ENCODE data around the gene UBE2J2.

UBE2J2 gene

DNA sequence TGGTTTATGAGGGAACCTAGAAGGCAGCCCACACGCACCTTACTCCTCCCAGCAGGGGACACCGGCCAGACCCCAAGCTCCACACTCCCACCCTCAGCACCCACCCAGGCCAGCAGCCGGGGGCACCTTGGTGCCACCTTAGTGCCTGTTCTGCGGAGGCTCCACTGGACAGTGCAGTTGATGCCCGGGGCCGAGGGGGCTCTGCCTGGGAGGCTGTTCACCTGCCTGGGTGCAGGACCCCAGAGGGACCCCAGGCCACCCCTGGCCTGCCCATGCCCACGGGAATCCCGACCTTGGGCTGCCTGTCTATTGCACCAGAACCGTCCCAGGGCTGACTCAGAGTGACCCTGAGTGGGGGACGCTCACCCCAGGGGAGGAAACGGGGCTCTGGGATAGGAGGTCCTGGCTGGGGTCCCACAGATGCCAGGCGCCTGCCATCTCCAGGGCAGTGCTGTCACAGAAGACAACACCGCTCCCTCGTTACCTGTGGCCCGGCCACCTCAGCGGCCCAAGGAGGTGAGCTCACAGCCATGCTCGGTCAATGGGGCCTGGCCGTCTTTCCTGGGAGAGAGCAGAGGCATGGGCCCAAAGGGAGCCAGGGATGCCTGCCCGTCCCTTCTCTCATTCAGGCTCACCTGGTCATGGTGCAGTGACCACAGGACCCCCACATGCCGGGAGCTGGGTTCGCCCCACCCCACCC lies 7.3 kb upstream of the UBE2J2 start:
- DNase-seq = no peak

DNA sequence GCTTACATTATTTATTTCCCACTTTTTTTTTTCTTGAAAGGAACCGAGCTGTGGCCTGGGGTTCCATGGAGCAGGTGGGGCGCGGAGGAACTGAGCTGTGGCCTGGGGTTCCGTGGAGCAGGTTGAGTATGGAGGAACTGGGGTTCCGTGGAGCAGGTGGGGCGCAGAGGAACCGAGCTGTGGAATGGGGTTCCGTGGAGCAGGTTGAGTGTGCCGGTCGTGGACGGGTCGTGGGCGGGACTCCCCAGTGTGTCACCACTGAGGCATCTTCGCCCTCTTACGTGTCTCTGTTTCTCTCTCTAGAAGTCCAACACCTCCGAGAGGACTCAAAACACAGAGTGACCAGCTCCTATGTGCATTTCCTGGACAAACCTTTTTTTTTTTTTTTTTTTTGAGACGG lies 5.4 kb upstream of the UBE2J2 start:
- DNase-seq = no peak

DNA sequence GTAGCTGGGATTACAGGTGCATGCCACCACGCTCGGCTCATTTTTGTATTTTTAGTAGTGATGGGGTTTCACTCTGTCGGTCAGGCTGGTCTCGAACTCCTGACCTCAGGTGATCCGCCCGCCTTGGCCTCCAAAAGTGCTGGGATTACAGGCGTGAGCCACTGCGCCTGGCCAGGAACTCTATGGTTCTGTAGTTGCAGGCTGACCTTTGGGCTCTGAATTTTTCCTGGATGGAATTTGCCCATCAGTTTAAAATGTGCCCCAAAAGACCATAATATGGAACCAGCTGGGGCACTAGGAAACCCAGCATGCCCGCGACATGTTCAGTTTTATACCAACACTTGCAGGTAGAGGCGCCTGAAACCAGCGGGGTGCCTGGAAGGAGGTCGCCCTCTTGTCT lies 5.0 kb upstream of the UBE2J2 start:
- no peak for DNase-seq

DNA sequence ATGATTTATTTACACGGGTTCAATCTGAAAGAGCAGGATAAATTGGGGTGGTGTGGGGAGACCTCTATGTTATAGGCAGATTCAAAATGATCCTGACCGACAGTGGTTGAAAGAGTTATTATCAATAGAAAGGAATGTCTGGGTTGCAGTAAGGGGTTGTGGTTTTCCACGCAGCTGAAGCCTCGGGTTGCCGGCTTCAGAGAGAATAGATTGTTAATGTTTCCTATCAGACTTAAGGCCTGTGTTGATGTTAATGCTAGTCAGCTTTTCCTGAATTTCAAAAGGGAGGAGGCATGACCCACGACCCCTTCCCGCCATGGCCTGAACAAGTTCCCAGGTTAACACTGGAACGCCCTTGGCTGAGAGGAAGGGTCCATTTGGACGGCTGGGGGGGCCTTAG lies 2.2 kb upstream of the UBE2J2 start:
- no peak for DNase-seq

DNA sequence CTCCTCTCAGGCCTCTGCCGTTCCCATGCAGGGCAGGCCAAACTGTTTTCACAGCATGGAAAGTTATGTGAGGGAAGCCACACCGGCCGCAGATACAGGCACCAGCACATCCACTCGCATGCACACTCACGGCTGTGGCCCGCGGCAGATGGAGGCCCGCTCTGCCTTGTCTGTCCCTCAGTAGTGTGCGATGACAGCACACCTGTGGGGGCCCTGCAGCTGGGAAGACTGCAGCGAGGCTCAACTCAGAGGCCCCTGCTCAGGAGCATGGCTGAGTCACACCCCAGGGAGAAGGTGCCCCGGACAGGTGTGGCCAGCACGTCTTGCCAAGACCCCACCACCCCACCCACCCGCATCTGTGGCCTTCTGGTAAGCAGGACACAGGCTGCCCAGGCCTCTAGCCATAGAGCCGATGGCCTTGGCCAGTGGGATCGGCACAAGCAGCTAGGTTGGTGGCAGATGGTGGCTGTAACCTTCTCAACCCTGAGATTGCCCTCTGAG lies 1.3 kb upstream of the UBE2J2 start:
- DNase-seq = no peak

DNA sequence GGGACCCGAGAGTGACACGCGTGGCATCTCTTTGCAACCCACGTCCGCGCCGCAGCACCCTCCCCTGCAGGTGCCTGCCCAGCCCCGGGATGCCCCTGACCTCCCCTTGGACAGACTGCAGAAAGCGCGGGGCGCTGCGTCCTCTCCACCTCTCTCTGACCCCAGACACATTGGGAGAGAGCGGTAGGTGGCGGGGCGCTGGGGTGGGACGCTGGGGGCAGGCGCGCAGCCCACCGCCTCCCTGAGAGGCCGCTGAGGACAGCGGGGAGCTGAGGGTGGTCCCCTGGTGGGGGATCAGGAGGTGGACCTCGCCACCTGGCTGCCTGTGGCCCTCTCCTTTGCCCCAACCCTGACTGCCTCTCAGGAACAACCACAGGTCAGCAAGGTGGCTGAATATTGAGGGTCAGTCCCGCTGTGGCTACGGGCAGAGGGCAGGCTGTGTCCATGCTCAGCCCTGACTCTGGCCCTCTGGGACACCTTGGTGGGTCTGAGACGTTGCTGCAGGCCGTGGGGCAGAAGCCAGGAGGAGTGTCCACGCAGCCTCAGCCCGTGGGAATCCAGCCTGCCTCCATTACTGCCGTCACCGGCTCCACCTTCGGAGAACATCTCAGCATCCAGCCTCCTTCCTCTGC lies 761 bp upstream of the UBE2J2 start:
- no peak for DNase-seq

DNA sequence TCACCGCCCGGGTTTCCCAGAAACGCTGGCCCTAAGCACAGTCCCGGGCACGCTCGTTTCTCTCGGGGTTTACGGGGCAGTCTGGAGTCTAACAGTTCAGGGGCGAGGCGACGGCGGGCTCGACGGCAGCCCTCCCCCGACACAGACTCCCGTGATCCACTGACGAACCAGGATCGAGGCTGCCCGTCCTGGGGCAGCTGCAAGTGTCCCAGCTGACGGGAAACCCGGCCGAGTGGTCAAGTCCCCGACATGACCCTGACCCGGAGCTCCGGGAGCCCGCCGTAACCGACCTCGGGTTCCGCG lies 494 bp downstream of the UBE2J2 start:
- no peak for DNase-seq

DNA sequence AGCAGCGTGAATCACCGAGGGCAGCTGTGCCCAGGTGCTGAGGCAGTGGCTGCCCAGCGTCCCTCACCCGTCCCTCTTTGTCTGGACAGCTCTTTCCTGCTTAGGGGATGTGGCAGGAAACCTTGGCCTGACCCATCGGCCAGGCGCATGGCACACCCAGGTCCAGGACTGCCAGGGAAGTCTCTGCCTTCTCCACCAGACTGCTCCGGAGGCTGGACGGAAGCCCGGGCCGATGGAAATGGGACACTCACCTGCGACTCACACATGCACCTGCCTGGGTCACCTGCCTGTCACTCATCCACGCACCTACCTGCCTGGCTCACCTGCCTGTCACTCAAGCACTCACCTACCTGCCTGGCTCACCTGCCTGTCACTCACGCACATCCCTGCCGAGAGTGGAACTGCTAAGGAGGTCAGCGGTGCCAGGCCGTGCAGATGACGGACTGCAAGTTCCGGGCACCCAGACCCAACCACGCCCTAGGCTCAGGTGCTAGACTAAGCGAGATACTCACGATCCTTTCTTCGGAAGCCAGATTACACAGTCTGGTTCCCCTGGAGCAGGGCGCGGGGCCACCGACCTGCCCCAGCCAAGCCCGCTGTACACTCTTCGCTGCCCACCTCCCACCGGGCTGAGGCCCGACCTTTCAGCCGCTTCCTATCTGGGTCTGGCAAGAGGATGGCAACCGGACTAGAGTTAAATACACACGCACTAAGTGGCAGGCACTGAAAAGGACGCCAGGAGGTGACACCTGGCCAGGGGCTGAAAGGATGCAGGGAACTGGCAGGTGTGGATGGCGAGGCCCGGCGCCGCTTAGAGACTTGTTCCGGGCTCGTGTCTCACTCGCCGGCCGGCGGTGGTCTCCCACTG lies 1.1 kb downstream of the UBE2J2 start:
- DNase-seq = no peak

DNA sequence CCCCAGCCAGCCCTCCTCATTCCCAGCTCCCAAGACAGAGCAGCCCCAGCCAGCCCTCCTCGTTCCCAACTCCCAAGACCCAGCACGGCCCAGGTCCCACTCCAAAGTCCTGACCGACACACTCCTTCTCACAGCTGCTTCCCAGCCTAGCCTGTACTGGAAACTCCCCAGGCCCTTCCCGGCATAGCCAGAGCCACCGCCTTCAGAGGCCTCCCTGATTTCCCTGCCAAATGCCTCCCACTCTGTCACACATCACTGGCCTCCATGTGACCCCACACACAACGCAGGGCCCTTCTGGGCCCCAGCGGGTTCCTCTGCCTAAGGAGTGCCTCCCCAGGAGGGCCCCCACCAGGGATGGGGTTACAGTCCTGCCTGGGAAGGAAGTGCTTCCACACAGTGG lies 2.8 kb downstream of the UBE2J2 start:
- DNase-seq = no peak

DNA sequence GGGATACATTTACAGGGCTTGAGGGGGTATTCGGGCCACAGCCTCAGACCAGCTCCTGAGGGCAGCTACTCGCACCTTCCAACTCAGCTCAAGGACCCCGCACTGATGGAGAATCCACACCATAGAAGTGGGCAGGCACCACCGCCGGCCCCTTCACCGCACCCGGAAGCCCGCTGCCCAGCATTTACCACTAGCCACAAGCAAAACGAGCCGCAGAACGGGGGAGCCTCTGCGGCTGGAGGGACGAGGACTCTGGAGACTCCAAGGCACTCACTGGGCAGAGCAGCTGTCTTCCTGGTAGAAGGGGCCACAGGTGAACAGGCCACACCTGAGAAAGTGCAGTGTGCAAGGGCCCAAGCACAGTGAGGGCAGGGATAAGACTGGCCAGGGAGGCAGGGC lies 5.4 kb downstream of the UBE2J2 start:
- no peak for DNase-seq

DNA sequence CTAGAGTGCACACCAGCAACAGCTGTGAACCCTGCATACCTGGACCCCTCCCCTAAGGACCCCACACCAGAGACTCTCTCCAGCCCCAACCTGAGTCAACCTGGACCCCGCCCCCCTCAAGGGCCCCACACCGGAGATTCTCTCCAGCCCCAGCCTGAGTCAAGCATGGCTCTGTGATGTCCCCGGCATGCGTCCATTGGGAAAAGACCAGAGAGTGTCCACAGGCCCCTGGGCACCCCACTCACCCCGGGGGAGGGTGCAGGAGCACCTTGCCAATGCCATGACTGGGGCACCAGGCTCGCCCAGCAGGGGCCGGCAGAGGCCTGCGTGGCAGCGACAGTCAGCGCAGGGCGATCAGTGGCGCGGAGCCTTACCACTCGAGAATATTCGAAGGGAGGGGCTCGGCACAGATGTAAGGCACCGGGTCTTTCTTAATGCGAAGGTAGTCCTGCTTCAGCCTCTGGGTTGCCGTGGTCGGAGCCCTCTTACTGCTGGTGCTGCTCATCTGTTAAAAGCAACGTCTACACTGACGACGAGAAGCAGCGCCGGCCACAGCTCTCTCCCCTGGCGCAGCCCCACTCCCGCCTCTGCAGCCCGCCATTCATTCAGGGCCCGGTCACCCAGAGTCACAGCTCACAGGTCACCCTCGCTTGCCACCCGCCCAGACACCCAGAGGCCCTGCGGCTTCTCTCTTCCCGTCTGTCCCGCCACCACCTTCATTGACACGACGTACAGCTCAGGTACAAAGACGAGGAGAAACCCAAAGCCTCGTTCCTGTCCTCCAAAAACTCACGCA lies 6.0 kb downstream of the UBE2J2 start:
- no peak for DNase-seq

DNA sequence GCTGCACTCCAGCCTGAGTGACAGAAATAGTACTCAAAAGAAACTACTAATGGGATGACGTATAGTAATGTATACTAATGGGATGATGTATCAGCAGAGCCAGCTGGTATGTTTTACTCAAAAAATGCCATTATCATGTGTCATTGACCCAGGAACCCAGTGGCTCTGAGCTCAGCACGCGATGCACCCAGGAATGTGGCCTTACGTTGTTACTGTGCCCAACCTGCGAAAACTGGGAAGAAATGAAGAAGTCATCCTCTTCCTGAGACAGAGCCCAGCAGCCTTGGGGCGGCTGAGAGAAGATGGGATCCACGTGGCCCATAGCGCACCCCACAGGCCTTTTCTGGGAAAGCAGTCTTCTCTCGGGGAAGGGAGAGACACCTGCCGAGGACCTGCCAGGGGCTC lies 8.8 kb downstream of the UBE2J2 start:
- no peak for DNase-seq

DNA sequence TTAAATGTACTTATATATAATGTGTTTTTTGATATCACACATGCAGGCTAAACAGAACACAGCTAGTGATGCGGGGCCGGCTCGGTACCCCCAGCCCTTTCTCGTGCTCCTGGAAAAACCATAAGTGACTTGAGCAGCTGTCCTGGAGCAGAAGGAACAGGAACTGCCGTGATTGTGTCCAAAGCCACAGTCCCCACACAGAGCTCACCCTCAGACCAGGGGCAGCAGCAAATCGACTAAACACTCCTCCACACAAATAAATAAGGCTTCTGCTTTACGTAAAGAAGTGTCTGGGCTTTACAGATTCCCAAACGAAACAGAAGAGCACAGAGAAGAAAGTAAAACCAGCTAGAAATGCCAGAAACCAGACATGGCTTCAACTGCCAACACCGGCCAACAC lies 9.6 kb downstream of the UBE2J2 start:
- no peak for DNase-seq

DNA sequence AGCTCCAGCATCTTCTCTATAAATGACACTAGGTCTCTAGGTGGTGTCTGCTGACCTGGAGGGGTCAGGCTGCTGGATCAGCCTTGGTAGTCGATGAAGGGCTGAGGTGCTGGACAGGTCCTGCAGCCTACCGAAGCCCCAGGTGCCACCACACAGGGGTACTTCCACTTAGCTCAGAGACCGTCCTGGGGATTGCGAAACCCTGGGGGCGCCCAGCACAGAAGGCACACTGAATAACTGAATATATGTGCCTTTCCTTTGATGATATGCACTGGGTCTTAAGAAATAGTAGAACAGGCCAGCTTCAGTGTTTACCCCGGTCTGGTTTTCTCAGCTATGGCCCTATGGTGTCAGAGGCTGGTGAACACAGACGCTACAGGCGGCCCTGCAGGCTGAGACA lies 10.9 kb downstream of the UBE2J2 start:
- DNase-seq = no peak

DNA sequence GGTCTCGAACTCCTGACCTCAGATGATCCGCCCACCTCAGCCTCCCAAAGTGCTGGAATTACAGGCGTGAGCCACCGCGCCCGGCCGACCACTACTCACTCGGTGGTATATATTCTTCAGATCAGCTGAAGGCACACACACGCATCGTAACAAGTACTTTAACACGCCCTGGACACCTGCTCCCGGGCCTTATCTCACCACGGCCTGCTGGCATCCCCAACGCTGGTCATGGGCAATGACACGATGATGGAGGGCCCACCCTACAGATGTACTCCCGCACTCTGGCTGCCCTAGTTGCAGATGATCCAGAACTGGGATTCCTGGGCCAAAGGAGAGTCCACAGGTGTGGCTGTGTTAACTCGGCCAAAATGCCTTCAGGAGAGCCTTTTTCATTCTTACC lies 11.6 kb downstream of the UBE2J2 start:
- no peak for DNase-seq

DNA sequence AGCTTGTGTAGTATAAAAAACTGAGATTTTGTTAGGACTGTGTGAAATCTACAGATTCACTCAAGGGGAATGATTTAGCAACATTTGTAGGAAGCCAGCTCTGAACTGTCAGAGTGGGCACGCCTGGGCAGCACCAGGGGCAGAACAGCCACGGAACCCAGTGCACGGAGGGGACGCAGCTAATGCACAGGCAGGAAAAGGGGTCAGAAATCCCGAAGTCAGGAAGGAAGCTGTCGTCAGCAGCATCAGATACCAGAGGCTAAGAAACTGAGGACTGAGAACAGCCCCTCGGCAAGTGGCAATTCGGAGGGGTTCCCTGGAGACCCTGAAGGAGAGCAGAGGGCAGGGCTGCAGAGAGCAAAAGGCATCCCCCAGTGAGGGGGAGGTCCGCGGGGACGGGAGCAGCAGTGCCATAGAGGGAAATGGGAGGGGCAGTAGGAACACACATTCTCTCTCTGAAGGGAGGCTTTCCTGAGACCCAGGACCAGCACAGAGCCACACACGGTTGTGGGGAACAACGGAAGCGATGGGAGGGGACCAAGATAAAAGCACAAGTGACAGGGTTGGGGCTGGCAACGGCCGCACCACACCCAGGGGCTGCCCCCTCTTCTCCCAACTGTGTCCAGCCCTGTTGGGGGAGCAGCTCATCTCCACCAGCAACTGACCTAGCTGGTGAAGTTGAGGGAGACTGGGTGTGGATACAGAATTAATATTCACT lies 12.7 kb downstream of the UBE2J2 start:
- no peak for DNase-seq

DNA sequence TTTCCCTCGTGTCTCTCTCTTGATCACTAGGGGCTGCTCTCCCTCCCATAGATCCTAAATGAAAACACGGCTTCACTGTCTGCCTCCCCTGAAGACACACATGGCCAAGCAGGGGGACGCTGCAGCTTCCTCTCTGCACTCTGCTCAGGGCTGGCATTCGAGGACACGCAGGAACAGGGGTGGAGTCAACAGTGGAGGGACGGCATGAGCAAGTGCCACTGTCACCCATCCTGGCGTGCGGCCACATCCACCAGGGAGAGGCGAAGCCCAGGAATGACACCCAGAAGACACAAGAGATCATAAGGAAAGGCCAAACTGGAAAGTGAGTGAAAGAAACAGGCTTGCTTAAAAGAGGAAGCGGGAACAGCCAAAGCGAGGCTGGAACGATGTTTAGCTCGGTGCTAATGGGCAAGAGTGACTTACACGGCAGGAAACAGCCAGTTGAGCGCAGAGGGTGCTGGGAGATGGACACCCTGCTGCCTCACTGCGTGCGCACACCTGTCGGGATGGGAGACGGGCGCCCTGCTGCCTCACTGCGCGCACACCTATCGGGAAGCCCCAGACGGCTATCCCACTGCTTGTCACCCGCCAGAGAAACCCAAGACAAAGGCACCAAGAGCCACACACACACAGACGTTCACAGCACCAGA lies 13.6 kb downstream of the UBE2J2 start:
- DNase-seq = no peak

DNA sequence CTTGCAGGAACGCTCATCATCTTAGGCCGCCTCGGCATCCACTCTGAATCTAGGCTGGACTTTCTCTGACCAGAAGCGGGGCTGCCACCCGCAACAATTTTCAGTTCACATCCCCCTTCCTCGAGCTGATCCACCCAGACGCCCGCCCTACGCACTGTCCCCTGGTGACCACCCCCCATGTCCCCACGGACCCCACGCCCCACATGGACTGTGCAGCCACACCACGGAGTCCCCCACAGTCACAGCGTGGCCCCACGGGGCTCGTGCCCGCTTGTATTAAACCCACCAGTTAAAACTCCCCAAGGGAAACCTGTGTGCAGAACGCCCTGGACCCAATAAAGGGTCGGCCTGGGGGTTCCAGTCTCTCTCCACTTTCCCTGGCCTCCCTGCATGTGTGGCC lies 14.1 kb downstream of the UBE2J2 start:
- no peak for DNase-seq

DNA sequence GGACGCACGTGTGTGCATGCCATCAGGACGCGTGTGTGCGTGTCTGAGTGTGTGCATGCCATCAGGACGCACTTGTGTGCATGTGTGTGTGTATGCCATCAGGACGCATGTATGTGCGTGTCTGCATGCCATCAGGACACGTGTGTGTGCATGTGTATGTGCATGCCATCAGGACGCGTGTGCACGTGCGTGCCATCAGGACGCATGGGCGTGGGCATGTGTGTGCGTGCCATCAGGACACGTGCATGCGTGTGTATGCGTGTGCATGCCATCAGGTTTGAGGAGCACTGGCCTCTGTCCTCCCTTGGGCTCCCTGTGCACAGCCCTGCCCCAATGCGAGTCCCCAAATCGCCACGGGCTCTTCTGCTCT lies 14.6 kb downstream of the UBE2J2 start:
- no peak for DNase-seq

DNA sequence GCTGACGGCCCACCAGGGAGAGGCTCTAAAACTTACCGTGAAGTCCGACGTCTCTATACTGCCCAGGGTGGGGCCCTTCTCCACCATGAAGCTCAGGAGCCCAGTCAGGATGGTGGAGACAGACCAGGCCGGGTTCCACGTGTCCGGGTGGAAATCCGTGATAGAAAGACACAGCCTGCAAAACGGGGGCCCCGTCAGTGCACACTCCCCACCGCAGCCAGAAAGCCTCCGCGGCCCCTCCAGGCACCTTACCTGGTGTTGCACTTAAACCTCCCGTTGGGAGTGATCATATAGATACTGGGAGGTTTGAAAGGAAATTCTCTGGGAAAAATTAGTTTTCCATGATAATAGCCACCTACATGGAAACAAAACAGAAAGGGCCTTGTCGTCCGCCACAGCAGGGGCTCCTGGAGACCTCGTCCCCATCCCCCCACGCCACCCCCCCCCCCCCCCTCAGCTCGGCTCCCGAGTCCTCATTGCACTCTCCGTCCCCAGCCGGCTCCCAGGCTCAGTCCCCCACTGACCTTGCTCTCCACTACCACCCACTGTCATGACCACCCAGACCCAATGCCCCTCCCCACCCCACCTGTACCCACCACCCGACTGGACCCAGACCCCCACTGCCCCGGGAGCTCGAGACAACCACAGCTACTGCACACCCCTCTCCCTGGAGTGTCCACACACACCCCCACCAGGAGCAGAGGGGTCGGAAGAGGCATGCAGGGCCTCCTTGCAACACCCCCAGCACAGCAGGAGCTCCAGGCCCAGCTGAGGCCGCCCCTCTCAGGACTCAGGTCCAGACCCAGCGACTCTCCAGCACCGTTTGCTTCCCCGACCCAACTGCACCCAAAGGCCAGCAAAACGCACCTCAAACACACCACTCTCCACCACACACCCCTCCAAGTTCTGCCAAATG lies 16.4 kb downstream of the UBE2J2 start:
- no peak for DNase-seq

DNA sequence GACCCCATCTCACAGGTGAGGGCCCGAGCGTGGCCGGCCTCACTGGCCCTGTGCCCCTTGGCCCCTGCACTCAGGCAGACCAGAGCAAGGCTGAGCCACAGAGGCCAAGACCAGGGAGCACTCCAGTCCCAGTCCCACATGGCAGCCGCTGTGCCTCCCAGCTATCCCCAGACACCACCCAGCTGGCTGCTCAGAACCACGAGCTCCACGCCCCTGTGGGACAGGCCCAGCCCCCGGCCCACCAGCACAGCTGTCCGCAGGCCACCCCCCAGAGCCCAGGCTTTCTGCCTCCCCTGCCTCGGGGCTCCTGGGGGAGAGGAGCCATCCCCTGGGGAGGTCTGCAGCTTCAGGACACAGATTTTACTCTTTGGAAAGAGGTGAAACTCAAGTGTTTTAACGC lies 18.0 kb downstream of the UBE2J2 start:
- DNase-seq = no peak
